Measurements from ENCODE around the gene ZFC3H1. TPM values are rescaled to one million over a fixed set of nuclear protein-coding genes. Genes with fewer than 3 reads are reported as not detected.

Gene ZFC3H1
- total and polyA plus RNA-seq, 9 of the 15 experiments (the other 6 are each of a cell fraction or from before 2014, with no cell fraction given): 14.8 to 80.5 (median 22.1) TPM

- Histone ChIP-seq H3K4me1 (replicated peaks in 1 of 2; ENCODE audit: control insufficient read depth in 2 of 2, insufficient read depth in 2 of 2, low read length in 2 of 2) (peaks cover 2 to 13% of the 10 kb centered on the region in 2 experiments; a peak in 3 of 5 replicates), H3K79me2 (ENCODE audit: control insufficient read depth, insufficient read depth, low read length) (no peaks in the 10 kb centered on the region), H3K9me1 (ENCODE audit: control insufficient read depth, insufficient read depth, low read length) (no peaks in the 10 kb centered on the region), H4K20me1 (replicated peaks; ENCODE audit: control insufficient read depth, insufficient read depth, low read length) (no peaks in the 10 kb centered on the region), H3K4me2 (ENCODE audit: insufficient read depth, low read length) (peak overlapping the region; percentile 57), H3K9me3 (replicated peaks; ENCODE audit: control insufficient read depth, insufficient read depth, low read depth, low read length) (no peaks in the 10 kb centered on the region), H3K9ac (ENCODE audit: insufficient read depth in 1 of 2, low read depth in 2 of 2, low read length in 2 of 2) (0 out of 4 replicates have a peak overlapping the region, but pooled peaks of 1 of the 2 experiments have one; percentile 20), H3K27me3 (ENCODE audit: control insufficient read depth in 2 of 2, insufficient read depth in 2 of 2, low read length in 2 of 2) (no peaks in the 10 kb centered on the region), H3K36me3 (ENCODE audit: control insufficient read depth, insufficient read depth, low read length) (no peaks in the 10 kb centered on the region), H3K4me3 (peak overlapping the region; percentile 19; the same call in 1 of the 2 replicates), H2AFZ (ENCODE audit: low read depth, low read length) (peak overlapping the region; percentile 90), H3K27ac (ENCODE audit: extremely low read depth, low read depth, low read length) (peak overlapping the region; percentile 59)
- BruUV-seq (replicated peaks): no TSS peak
- intact Hi-C loops (cut with micrococcal nuclease) (no loop called here), in situ Hi-C loops (cut with MboI) (no loop called here)
- ATAC-seq (peak; percentile 95), FAIRE-seq (peak; percentile 86), DNase-seq (ENCODE audit: extremely low read depth in 1 of 4, low spot score in 3 of 4) (peak; percentile 35 to 83 (median 60))
- POLR2A ChIA-PET: interaction anchor here (0.6 to 1.3 kb wide), 6 partner anchors 8 to 87 kb away, joined by 3 to 7 read pairs (median 4); no protein-coding TSS in a partner anchor
- CTCF ChIA-PET (ENCODE audit: low intra/inter-chr PET ratio): no interaction called here
- WGBS (ENCODE audit: insufficient coverage, low coverage, missing lambda C conversion rate): 6% methylated on average over 5 of the region's 5 CpGs
- TF ChIP-seq ZBTB49 (CRISPR knock-in tag; IDR thresholded peaks at IDR 0.05; ENCODE audit: borderline replicate concordance): no peak
- no peak for TF ChIP-seq CEBPB (tag; IDR thresholded peaks at IDR 0.05)
- TF ChIP-seq ZNF583 (CRISPR knock-in tag; IDR thresholded peaks at IDR 0.05): 0 out of 2 replicates have a peak, but pooled peaks have one; percentile 36
- TF ChIP-seq ZNF384 (IDR thresholded peaks at IDR 0.05; ENCODE audit: low read depth, low read length): no peak
- 0 out of 2 replicates have a peak, but pooled peaks have one; percentile 11 for TF ChIP-seq LCOR (CRISPR knock-in tag; IDR thresholded peaks at IDR 0.05)
- no peak for TF ChIP-seq E2F1 (CRISPR knock-in tag; IDR thresholded peaks at IDR 0.05)
- peak in 1 of 2 experiments; percentile 66; a peak in 1 of 4 replicates for TF ChIP-seq ARNT (IDR thresholded peaks at IDR 0.05)
- peak; percentile 87 for TF ChIP-seq CBFA2T3 (IDR thresholded peaks at IDR 0.05)
- TF ChIP-seq, protein P1, sequence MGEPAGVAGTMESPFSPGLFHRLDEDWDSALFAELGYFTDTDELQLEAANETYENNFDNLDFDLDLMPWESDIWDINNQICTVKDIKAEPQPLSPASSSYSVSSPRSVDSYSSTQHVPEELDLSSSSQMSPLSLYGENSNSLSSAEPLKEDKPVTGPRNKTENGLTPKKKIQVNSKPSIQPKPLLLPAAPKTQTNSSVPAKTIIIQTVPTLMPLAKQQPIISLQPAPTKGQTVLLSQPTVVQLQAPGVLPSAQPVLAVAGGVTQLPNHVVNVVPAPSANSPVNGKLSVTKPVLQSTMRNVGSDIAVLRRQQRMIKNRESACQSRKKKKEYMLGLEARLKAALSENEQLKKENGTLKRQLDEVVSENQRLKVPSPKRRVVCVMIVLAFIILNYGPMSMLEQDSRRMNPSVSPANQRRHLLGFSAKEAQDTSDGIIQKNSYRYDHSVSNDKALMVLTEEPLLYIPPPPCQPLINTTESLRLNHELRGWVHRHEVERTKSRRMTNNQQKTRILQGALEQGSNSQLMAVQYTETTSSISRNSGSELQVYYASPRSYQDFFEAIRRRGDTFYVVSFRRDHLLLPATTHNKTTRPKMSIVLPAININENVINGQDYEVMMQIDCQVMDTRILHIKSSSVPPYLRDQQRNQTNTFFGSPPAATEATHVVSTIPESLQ (CRISPR knock-in tag; IDR thresholded peaks at IDR 0.05): no peak
- no peak for TF ChIP-seq OTX1 (CRISPR knock-in tag; IDR thresholded peaks at IDR 0.05)
- TF ChIP-seq ZNF124 (CRISPR knock-in tag; IDR thresholded peaks at IDR 0.05): no peak
- no peak for TF ChIP-seq TCF15 (CRISPR knock-in tag; IDR thresholded peaks at IDR 0.05)
- TF ChIP-seq SMAD2 (IDR thresholded peaks at IDR 0.05; ENCODE audit: low read depth, low read length): no peak
- TF ChIP-seq, protein P2, sequence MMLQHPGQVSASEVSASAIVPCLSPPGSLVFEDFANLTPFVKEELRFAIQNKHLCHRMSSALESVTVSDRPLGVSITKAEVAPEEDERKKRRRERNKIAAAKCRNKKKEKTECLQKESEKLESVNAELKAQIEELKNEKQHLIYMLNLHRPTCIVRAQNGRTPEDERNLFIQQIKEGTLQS (IDR thresholded peaks at IDR 0.05): no peak; the same call in 1 of the 2 replicates
- TF ChIP-seq, protein P2 (CRISPR knock-in tag; conservative IDR thresholded peaks at IDR 0.05): no peak
- no peak for TF ChIP-seq L3MBTL2 (IDR thresholded peaks at IDR 0.05)
Measured at GRCh38 chr12:71594214-71594948, 69.3 kb downstream of the ZFC3H1 start.

Measured in K562 (cell line).